PFSK-1 (cell line): Measurements from ENCODE around the gene IER5.

Experiments
- POLR2AphosphoS5 ChIP-seq: IDR thresholded peaks from 2 replicates; pipeline ENCODE4 v1.6.1; 2012; ENCODE audit warnings: low read depth, mild to moderate bottlenecking, control low read depth, low read length, moderate library complexity
- TAF1 ChIP-seq: IDR thresholded peaks from 2 replicates; pipeline ENCODE4 v1.6.1; 2012; ENCODE audit warnings: low read length, control low read depth, borderline replicate concordance; ENCODE audit not compliant: insufficient read depth
- TF ChIP-seq, protein P1 (sequence below), 2 experiments: IDR thresholded peaks; 2 replicates each; pipeline versions ENCODE4 v1.6.1 to v1.8.0; 2011 to 2012; ENCODE audit warnings: low read depth in 2 of 2, low read length in 2 of 2, control low read depth in 1 of 2, inconsistent platforms in 1 of 2, mild to moderate bottlenecking in 1 of 2, moderate library complexity in 1 of 2; ENCODE audit not compliant: insufficient read depth in 1 of 2

DNA sequence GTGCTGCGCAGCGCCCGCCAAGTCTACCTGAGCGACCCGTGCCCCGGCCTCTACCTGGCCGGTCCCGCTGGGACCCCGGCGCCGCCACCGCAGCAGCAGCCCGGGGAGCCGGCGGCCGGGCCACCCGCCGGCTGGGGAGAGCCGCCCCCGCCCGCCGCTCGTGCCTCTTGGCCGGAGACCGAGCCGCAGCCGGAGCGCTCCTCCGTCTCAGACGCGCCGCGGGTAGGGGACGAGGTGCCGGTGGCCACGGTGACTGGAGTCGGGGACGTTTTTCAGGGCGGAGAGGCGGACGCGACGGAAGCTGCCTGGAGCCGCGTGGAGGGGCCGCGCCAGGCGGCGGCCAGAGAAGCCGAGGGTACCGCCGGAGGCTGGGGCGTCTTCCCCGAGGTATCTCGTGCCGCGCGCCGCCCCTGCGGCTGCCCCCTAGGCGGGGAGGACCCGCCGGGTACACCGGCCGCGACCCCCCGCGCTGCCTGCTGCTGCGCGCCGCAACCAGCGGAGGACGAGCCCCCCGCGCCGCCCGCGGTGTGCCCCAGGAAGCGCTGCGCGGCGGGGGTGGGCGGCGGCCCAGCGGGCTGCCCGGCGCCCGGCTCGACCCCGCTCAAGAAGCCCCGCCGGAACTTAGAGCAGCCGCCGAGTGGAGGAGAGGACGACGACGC is 646 bp downstream of the IER5 start:
- TF ChIP-seq, protein P1, sequence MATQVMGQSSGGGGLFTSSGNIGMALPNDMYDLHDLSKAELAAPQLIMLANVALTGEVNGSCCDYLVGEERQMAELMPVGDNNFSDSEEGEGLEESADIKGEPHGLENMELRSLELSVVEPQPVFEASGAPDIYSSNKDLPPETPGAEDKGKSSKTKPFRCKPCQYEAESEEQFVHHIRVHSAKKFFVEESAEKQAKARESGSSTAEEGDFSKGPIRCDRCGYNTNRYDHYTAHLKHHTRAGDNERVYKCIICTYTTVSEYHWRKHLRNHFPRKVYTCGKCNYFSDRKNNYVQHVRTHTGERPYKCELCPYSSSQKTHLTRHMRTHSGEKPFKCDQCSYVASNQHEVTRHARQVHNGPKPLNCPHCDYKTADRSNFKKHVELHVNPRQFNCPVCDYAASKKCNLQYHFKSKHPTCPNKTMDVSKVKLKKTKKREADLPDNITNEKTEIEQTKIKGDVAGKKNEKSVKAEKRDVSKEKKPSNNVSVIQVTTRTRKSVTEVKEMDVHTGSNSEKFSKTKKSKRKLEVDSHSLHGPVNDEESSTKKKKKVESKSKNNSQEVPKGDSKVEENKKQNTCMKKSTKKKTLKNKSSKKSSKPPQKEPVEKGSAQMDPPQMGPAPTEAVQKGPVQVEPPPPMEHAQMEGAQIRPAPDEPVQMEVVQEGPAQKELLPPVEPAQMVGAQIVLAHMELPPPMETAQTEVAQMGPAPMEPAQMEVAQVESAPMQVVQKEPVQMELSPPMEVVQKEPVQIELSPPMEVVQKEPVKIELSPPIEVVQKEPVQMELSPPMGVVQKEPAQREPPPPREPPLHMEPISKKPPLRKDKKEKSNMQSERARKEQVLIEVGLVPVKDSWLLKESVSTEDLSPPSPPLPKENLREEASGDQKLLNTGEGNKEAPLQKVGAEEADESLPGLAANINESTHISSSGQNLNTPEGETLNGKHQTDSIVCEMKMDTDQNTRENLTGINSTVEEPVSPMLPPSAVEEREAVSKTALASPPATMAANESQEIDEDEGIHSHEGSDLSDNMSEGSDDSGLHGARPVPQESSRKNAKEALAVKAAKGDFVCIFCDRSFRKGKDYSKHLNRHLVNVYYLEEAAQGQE (IDR thresholded peaks at IDR 0.05; ENCODE audit: insufficient read depth in 1 of 2, low read depth in 2 of 2, low read length in 2 of 2) = no peak
- no peak for TF ChIP-seq TAF1
- TF ChIP-seq POLR2AphosphoS5 = no peak
